GM19035 (cell line): ENCODE results near the gene ELOVL6.
"Not testable (repeated sequence)": the region's sequence is repeated elsewhere in the genome, so short reads cannot be mapped to it uniquely, and the experiment has no call there.

Experiments
- ATAC-seq: cut with Tn5 transposase; IDR thresholded peaks from one replicate; pipeline ENCODE4 v1.9.1; 2021; ENCODE audit not compliant: unreplicated experiment

The ELOVL6 gene, protein sequence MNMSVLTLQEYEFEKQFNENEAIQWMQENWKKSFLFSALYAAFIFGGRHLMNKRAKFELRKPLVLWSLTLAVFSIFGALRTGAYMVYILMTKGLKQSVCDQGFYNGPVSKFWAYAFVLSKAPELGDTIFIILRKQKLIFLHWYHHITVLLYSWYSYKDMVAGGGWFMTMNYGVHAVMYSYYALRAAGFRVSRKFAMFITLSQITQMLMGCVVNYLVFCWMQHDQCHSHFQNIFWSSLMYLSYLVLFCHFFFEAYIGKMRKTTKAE

DNA sequence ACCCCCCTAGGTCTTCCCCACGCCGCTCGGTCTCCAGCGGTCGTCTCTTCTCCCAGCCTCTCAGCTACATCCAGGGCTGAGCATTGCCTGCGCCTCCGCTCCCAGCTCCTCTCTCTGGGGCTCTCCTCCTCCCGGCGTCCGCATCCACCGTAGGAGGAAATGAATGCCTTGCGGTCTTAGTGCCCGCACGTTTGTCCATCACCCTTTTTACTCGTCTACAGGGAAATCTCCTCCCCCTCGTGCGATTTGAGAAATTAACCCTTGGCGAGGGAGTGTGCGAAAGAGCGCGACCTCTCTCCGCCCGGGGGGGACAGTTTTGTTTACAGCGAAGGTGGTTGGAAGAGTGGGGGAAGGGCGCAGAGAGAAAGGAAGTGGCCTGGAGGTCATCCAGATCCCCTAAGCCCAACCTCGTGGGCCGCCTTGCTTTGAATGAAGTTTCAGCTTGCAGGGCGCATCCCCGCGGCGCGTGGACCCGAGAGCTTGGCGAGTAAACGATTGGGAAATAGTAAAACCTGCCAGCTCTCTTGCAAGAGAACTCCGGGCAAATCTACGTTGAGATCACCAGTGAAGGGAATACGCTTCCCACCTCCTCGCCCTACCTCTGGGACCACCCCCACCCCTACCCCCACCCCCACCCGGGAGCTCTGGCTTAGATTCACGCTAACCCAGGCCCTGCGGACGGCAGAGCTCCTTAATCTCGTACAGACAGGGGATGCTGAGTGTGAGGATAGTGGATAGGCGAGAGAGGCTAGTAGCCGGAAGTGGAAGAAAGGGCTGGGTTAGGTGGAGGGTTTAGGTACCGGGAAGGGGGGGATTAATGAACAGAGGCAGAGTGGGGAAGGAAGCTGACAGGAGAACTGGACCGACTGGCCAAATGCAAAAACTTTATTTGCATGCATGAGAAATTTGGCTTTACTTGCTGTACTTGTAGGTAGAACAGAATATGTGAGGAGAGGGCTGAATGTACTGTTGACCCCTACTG, at the start of gene ELOVL6:
Gene ELOVL6 (minus strand): TSS at position 181 of the 982 bp plus-strand sequence. CDS start 280 bp downstream, outside the sequence.
- ATAC-seq = no peak

DNA sequence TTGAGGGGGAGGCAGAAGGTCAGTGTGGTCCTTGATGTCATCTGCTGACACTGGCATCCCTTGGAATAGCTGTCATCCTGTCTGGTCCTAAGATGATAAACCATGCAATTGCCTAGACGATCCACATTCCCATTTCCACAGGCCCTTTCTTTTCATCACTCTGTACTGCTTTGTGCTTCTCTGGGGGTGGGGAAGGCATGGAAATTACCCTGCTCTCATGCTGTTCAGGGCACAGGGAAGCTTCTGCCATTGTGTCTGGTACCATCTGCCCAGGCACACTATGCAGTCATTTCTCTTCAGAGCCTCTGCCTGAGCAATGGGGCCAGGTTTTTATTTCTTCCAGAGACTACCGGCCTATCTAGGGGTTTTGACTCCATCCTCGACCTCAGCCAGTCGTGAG, 49.7 kb upstream of the ELOVL6 start:
- no peak for ATAC-seq

DNA sequence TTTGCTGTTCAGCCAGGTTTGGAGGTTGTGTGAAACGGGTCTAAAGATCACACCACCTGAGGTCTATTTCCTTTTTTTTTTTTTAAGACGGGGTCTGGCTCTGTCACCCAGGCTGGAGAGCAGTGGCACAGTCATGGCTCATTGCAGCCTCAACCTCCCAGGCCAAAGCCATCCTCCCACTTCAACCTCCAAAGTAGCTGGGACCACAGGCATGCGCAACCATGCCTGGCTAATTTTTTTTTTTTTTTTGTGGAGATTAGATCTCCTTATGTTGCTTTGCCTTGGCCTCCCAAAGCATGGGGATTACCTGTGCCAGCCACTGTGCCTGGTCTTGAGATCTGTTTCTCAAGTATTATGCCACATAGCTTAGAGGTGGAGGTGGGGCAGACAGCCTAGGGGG, 49.2 kb upstream of the ELOVL6 start:
- ATAC-seq = no peak

DNA sequence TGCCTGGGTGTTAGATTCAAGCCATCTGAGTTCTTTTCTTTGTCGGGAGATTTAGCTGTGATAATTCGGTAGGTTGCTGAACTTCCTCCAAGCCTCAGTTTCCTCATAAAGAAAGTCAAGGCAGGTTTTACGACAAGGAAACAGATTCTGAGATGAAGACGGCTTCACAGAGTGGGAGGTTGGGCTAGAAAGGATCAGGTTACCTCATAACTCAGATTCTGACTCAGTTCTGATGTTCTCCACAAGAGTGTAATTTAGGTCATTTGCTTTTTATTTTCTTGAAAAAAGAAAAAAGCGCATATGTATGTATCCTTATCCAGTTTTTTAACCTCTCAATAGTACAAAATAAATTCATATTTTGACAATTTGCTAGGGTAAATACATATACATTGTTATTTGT, 47.2 kb upstream of the ELOVL6 start:
- ATAC-seq = no peak

DNA sequence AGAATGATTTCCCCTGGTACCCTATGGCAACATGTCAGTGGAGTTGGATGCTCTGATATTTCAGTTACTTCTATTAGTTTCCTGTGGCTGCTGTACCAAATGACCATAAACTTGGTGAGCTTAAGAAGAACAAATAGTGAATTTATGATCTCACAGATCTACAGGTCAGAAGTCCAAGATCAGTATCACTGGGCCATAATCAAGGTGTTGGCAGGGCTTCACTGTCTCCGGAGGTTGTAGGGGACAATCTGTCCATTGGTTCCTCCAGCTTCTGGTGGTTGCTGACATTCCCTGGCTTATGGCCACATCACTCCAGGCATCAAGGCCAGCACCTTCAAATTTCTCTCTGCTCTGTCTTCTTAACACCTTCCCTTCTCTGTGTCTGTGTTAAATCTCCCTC, 37.9 kb upstream of the ELOVL6 start:
- no peak for ATAC-seq

DNA sequence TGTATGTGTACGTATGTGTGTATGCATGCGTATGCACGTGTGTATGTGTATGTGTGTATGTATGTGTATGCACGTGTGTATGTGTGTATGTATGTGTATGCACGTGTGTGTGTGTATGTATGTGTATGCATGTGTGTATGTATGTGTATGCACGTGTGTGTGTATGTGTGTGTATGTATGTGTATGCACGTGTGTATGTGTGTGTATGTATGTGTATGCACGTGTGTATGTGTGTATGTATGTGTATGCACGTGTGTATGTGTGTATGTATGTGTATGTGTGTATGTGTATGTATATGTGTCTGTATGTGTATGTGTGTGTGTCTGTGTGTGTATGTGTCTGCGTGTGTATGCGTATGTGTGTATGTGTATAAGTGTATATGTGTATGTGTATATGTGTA, 35.2 kb upstream of the ELOVL6 start:
- not testable (repeated sequence) for ATAC-seq

DNA sequence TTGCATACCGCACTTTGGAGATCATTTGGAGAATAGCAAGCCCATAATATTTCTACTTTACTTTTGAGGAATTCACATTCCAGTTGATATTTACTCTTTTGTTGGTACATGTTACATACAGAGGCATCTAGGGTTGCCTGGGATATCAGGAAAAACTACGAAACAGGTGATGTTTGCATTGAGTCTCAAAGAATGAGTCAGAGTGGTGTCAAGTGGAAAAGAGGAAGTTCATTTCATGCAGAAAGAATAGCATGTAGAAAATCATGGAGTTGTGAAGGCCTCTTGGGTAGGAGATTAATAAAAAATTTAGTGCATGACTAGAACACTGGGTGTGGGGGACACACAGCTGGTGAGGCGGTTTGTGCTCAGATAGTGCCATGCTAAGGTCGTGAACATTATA, 33.5 kb upstream of the ELOVL6 start:
- no peak for ATAC-seq

DNA sequence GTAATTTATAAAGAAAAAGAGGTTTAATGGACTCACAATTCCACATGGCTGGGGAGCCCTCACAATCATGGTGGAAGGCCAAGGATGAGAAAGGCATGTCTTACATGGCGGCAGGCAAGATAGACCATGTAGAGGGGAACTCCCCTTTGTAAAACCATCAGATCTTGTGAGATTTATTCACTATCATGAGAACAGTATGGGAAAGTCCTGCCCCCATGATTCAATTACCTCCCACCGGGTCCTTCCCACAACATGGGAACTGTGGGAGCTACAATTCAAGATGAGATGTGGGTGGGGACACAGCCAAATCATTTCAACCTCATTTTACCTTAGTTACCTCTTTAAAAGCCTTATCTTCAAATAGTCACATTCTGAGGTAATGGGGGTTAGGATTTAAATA, 30.9 kb upstream of the ELOVL6 start:
- ATAC-seq = no peak

DNA sequence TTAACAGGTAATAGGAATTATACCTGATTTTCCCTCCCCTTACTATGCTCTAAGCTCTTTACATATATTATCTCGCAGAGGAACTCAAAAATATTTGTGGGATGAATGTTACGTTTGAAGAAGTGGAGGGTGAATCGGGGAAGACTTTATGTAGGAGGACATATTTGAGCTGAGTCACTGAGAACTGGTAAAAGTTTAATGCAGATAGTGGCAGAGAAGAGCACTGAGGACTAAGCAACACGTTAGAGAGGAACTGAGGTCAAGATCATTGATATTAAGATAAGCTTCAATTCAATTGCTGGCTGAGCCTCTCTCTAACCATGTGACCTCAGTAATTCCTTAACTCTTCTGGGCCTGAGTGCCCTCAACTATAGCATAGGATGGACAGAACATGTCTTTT, 26.4 kb upstream of the ELOVL6 start:
- no peak for ATAC-seq

DNA sequence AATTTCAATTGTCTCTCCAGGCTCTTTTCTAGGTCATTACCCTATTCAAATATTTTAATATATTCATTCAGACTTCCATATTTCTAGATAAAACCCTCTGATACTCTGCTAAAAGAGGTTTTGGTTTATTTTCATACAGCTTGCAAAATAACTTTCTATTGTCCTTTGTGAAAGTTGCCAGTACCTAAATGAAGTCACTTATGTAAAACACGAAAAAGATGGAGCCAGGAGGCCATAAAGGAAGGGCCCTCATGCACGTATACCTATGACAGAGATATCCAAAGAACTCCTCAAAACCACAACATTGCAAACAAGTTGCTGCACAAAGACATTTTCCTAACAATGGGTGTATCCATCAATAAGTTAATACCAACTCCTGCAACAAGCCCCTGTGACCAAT, 25.7 kb upstream of the ELOVL6 start:
- no peak for ATAC-seq

DNA sequence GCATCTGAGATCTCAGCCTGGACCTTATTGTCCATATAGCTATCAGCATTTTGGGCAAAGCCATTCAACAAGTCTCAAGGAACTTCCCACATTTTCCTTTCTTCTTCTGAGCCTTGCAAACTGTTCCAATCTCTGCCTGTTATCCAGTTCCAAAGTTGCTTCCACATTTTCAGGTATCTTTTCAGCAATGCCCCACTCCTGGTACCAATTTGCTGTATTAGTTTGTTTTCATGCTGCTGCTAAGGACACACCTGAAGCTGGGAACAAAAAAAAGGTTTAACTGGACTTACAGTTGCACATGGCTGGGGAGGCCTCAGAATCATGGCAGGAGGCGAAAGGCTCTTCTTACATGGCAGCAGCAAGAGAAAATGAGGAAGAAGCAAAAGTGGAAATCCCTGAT, 20.5 kb upstream of the ELOVL6 start:
- ATAC-seq = not testable (repeated sequence)

DNA sequence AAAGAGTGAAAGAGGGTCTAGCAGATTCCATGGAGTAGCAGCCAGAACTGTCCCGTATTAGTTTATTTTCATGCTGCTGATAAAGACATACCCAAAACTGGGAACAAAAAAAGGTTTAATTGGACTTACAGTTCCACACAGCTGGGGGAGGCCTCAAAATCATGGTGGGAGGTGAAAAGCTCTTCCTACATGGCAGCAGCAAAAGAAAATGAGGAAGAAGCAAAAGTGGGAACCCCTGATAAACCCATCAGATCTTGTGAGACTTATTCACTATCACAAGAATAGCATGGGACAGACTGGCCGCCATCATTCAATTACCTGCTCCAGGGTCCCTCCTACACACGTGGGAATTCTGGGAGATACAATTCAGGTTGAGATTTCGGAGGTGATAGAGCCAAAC, 18.8 kb upstream of the ELOVL6 start:
- ATAC-seq = not testable (repeated sequence)

DNA sequence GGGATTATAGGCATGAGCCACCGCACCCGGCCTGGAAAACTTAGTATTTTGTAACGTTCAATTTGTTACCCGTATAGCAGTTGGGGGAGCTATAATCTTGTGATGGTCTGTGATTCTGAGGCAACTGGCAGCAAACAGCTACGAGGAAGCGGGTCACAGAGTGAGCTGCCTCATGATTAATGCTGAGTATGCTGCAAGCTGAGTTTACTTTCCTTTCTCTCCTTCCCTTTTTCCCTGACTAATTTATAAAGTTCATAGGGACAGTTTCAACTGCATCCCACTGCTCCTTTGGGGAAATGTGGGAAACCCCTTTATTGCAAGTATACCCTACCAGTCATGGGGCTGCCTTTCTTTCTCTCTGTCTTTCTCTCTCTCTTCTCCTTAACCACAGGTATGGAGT, 17.7 kb upstream of the ELOVL6 start:
- ATAC-seq = no peak

DNA sequence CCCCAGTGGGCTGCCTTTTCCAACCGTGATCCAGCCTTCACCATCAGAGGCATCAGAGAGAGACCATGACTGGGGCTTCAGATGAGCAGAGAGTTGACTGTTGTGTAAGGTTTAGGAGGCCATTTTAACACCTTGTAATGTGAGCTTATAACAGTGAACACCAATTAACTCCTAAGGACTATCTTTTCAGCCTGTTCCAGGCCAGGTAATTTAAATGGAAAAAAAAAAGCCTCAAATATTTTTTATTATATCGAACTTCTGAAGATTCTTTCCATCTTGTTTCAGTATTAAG, 13.3 kb upstream of the ELOVL6 start:
- no peak for ATAC-seq

DNA sequence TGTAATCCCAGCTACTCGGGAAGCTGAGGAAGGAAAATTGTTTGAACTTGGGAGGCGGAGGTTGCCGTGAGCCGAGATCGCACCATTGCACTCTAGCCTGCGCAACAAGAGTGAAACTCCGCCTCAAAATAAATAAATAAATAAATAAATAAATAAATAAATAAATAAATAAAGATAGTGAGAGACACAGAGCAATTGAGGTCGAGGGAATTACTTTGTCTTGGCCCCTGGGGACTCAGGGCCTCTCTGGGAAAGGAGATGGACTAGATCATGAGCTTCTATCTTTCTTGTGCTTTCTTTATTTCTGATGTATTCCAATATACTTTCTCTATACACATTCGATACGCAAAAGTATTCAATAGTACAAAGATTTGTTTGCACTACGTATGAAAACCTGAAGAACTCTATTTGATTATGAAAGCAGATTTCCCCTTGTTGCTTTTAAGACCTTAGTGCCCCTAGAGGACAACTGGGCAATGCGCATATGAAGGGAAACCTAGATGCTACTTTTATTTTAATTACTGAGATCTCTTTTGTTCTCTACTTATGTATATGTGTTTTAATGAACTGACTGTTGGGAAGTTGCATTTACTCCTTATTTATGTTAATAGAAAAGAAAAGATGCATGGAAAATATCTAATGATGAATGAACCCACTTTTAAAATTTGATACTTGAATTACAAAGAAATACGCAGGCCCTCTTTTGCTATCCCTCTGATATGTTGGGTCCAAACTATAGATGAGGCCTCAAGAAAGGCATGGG, 12.8 kb upstream of the ELOVL6 start:
- peak; percentile 97 for ATAC-seq

DNA sequence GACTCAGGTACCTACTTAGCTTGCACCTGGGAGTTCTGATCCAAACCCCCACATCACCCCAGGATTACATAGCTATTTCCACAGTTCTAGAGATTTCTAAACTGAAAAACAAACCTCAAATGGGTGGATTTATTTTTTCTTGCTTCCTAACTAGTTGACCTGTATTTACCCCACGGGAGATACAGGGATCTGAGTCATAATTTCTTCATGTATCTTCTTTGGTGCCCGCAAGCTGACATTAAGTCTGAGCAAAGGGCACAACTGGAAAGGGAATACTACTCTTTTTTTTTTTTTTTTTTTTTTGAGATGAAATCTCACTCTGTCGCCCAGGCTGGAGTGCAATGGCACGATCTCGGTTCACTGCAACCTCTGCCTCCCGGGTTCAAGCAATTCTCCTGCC, 10.0 kb upstream of the ELOVL6 start:
- no peak for ATAC-seq

DNA sequence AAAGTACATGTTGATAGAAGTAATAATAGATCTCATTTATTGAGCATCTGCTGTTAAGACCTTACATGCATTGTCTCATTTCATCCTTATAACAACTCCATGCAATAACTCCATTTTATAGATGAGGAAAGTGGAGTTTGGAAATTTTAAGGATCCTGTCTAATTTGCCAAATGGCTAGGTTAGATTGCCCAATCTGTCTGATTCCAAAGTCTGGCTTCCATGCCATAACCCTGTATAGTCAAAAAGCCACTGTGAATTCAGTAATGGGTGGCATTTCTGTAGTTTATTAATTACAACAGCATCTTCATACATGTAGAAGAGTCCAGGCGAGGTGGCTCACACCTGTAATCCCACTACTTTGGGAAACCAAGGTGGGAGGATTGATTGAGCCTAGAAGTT, 8.8 kb upstream of the ELOVL6 start:
- ATAC-seq = no peak

DNA sequence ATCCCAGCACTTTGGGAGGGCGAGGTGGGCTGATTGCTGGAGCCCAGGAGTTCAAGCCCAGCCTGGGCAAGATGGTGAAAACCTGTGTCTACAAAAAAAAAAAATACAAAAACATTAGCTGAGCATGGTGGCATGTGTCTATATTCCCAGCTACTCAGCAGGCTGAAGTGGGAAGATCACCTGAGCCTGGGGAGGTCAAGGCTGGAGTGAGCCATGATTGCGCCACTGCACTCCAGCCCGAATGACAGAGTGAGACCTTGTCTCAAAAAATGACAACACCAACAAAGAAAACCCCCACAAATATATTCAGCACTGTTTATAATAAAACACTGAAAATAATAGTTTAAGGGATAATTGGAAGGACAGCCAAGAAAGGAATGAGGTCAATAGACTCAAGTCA, 3.6 kb upstream of the ELOVL6 start:
- no peak for ATAC-seq

DNA sequence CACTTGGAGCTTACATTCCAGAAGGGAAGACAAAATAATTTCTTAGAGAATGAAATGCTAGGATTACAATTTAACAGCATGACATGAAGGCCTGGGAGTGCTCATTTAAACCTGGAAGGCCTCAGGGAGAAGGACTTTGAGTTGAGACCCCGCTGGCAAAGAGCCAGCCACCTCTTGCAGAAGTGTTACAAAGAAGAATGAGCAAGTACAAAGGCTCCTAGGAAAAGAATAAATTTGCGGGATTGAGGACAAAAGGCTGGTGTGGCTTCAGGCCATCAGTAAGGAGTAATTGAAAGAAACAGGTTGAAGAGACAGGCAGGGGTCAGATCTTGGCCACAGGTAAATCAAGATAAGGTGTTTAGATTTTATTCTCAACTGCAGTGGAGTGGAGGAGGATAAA, 3.1 kb upstream of the ELOVL6 start:
- ATAC-seq = no peak

DNA sequence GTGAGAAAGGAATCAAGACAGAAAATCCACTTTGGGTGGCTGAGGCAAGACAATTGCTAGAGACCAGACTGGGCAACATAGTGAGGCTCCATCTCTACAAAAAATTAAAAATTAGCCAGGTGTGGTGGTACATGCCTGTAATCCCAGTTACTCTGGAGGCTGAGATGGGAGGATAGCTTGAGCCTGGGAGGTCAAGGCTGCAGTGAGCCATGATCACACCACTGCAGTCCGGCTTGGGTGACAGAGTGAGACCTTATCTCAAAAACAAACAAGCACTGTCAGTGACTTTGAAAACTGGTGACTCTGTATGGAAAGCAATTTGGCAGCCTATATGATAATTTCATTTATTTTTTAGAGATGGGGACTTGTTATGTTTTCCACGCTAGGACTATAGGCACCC, 2.3 kb upstream of the ELOVL6 start:
- ATAC-seq = no peak

DNA sequence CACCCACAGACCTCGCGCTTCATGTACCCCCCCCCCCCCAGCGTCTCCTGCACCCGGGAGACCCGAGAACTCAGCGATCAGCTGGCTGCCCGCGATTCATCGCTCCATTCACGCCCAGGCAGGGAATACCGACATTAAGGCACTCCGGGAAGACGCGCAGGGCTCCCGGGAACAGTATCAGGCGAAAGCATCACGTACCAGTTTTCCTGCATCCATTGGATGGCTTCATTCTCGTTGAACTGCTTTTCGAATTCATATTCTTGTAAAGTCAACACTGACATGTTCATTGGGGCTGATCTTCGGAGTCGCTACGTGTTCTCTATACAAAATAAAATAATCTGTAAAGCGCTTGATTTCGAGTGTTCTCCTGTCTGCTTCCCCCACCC, 373 bp downstream of the ELOVL6 start:
- no peak for ATAC-seq

DNA sequence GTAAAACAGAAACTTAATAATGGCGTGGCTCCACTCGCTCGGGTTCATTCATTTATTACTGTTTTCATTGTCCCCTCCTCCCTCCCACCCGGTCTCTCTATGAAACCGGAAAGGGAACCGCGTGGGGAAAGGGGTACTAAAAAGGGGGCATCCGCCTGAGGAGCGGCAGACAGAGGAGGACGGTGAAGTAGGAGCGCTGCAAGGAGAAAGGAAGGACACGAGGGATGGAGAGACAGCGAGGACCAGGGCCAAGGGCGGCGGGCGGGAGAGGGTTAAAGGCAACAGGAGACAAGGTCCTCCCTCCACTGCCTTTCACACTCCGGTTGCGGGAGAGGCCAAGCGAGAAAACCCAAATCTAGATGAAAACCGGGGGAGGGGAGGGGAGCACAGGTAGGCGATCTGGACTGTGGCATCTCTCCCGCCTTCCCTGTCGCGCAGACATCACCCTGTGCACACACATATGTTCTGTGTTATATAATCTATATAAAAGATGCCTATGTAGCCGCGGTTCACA, 829 bp downstream of the ELOVL6 start:
- ATAC-seq = no peak
